GM12801 (cell line): Measurements from ENCODE around the gene CBFB.

ENCODE experiments used
- CTCF ChIP-seq: IDR thresholded peaks from one replicate; pipeline ENCODE4 v1.5.1; 2011; ENCODE audit warnings: control low read depth; ENCODE audit not compliant: insufficient read length; ENCODE audit errors: extremely low read depth

Gene CBFB

GRCh38 chr16:67013823-67014633 is 14.9 kb upstream of the CBFB start:
- no peak for TF ChIP-seq CTCF

GRCh38 chr16:67014634-67015312 is 14.2 kb upstream of the CBFB start:
- TF ChIP-seq CTCF, result no peak

- TF ChIP-seq CTCF, result no peak
Observed at GRCh38 chr16:67015313-67015731, 13.6 kb upstream of the CBFB start.

- no peak for TF ChIP-seq CTCF
Observed at GRCh38 chr16:67016143-67016542, 12.8 kb upstream of the CBFB start.

- TF ChIP-seq CTCF, result no peak
Observed at GRCh38 chr16:67016681-67017420, 12.1 kb upstream of the CBFB start.

- TF ChIP-seq CTCF, result no peak
Observed at GRCh38 chr16:67017421-67017750, 11.6 kb upstream of the CBFB start.

- no peak for TF ChIP-seq CTCF
Observed at GRCh38 chr16:67017810-67018488, 11.0 kb upstream of the CBFB start.
